GM19397 (cell line): Measurements from ENCODE around the gene KCNAB3.

ENCODE experiments used
- ATAC-seq: cut with Tn5 transposase; IDR thresholded peaks from one replicate; pipeline ENCODE4 v1.9.1; 2021; ENCODE audit warnings: mild to moderate bottlenecking, moderate library complexity; ENCODE audit not compliant: unreplicated experiment

KCNAB3 gene

DNA sequence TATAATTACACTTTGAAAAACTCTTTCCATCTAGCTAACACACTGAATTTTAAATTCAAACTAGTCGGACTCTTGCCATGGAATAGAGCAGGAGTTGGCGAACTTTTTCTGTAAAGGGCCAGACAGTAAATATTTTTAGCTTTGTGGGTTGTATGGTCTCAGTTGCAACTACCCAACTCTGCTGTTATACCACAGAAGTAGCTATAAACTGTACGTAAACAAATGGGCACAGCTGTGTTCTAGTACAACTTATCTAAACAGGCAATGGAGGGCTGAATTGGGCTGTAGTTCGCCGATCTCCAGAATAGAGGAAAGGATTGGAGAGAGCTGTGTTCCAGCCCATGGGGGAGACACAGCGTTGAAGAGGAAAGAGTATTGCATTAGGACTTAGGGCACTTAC, 11.1 kb upstream of the KCNAB3 start:
- ATAC-seq, result no peak

GRCh38 chr17:7940034-7940433, 10.4 kb upstream of the KCNAB3 start:
- no peak for ATAC-seq

GRCh38 chr17:7935859-7936258, 6.2 kb upstream of the KCNAB3 start:
- no peak for ATAC-seq

DNA sequence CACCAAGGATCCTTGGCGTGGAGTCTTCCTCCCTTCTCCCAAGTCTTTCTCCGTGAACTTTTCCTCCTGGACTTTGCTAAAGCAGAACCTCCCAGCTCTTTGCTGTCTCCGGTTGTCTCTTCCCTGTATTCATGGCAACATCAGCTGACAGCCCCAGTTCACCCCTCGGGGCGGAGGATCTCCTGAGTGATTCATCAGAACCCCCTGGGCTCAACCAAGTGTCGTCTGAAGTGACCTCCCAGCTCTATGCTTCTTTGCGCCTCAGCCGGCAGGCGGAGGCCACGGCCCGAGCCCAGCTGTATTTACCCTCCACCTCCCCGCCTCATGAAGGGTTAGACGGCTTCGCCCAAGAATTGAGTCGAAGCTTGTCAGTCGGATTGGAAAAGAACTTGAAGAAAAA, 3.3 kb upstream of the KCNAB3 start:
- ATAC-seq, result no peak

DNA sequence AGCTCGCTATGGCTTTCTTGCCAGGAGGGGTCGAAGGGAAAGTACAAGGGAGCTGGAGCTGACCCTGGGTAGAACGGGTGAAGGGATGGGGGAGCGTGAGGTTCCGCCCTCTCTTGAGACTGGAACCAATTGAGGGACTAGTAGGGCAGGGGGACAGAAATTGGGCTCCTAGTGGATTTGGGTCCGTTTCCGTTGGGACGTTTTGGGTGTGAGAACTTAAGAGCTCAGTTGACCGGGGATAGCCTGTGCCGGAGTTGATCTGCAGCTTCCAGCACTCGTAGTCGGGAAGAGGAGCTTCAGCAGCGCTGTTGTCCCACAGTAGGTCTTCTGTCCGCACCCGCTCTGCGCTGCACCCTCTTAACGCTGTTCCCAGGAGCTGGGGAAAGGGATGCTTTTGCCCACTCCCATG, 2.8 kb upstream of the KCNAB3 start:
- ATAC-seq, result no peak

GRCh38 chr17:7931709-7932482, 2.2 kb upstream of the KCNAB3 start, which contains the start of the genes CNTROB and TRAPPC1:
TSS of gene CNTROB (plus strand) at chr17:7932206. CDS start at chr17:7933080, 874 bp downstream.
TSS of gene TRAPPC1 (minus strand) at chr17:7931946. CDS start at chr17:7931829, 117 bp downstream.
- peak; percentile 97 for ATAC-seq

DNA sequence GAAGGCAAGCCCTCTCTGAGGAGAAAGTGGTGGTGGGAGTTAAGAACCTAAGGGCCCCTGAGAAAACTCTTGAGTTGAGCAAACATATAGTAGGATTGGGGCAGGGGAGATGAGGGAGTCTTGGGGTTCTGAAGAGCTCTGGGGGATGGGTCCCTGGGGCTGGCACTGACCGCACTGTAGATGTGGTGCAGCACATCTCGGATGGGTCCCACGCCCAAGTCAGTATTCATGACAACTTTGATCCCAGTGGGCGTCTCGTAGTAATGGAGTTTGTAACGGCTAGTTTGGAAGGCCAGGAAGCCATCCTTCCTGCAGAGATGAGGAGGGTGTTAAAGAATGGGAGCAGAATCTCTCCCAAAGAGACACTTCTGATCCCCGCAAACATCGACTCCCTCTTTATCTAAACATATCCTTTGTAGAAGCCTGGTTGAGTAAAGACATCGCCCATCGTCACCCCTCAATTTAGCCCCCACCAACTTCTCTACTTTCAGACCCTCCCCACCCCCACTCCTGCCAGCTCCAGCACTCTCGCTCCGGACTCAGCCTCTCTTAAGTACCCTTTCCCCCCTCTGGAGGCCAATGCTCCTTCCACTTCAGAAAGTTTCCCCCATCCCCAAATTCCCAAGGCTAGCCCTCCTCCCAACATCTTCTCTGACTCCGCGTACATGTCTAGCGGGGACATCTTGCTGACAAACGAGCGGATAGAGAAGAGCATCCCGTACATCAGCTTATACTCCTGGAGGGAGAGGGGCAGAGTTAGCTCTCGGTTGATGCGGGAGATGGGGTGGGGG, 1.4 kb upstream of the KCNAB3 start:
- ATAC-seq, result no peak

DNA sequence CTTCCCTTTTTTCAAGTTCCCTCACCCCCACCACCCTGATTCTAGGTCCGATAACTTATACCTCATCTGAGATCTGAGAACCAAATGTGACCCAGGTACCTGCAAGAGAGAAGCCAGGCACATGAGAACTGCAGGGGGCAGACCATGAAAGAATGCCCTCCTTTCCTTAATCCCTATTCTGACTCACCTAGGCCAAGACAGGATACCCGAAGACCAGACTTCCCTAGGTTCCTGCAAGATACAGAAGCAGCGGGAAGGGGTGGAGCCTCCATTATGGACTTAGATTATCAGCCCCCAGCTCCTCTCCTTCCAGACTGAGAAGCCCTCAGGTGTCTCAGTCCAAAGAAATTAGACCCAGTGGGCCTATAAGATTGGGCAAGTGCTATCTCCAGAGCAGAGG, 2.1 kb downstream of the KCNAB3 start:
- no peak for ATAC-seq

DNA sequence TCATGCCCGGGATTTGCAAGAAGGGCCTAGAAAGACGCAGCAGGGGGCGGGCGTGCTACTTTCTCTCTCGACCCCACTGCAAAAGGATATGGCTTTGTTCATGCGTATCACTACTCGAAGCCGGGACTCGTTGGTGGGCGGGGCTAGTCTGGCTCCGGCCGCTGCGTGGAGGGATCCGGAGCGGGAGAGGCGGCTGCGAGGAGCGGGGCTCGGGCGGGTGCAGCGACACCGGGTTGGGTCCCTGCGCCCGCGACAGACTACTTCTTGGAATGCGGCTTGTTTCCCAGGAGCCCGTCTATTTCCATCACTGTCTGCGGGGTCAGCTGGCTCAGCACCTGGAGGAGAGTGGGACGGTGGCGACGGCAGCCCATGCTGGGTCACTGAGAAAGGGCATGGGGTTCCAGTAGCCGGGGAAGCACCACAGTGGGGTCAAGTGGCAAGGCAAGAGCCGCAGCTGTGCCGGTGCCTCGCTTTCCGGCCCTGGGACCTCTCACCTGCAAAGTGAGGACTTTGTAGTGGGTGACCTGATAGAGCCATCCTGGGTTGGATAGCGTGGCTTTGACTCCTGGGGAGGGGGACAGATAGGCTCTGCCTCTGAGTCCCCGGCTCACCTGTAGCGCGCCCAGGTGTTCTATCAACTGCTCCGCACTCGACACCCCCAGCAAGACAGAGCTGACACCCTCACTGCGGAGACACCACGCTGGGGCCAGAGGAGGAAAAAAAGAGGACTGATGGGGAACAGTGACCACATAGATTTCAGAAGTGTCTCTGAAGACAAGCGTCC, 6.6 kb downstream of the KCNAB3 start:
- no peak for ATAC-seq

GRCh38 chr17:7922269-7922844, 7.3 kb downstream of the KCNAB3 start:
- ATAC-seq, result no peak

DNA sequence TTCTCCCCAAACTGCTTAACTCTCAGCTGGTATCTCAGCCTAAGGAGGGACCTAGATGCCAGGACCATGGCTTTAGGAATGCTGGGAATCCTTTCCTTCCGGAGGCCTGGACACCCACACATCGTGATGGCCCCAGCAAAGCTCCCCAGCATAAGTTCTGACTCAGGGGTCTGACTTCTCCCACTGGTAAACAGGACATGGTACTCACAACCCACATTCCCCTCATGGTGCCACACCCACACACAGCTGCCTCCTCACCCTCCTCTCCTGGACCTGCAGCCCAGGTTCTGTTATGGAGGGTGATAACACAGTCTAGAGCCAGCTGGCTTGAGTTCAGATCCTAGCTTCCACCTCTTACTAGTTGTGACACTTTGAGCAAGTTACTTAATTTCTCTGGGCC, 12.8 kb downstream of the KCNAB3 start:
- ATAC-seq, result no peak

- no peak for ATAC-seq
Observed at GRCh38 chr17:7916385-7916682, 13.3 kb downstream of the KCNAB3 start.

DNA sequence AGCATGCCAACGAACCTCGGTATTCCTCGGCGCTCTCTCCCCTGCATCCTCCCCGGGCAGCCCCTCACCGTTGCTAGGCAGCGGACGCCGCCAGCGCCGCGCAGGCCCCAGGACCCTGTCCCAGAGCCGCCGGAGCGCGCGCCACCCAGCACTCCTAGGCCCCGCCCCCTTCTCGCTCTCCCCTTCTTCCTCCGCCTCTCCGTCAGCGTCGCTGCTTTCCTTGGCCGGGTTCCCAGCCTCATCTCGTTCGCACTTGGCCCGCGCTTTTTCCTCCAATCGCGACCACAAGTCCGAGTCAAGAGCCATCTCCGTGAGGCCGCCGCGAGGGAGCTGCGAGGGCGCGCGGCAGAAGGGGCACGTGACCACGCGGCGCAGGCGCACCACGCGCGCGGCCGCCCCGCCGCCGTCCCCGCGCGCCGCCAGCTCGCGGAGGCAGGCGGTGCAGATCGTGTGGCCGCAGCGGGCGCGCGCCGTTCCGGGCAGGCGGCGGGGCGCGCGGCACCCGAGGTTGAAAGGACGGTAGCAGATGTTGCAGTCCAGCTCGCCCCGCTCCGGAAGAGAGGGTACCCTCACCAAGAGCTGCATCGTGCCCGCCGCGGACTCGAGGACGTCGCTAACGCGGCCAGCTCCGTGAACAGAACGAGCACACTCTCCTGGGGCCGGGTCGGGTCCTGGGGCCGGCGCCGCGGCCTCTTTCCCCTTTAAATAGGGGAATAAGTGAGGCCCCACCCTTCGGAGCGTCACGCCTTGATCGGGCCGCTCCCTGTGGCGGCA, 13.9 kb downstream of the KCNAB3 start, which contains the start of gene RNF227:
Gene RNF227, minus strand, starts transcription at position 679 of the 774 bp plus-strand sequence. Its CDS starts 94 bp downstream, at position 585.
- ATAC-seq, result peak; percentile 85

GRCh38 chr17:7915179-7915610, 14.5 kb downstream of the KCNAB3 start:
- ATAC-seq, result peak; percentile 21

DNA sequence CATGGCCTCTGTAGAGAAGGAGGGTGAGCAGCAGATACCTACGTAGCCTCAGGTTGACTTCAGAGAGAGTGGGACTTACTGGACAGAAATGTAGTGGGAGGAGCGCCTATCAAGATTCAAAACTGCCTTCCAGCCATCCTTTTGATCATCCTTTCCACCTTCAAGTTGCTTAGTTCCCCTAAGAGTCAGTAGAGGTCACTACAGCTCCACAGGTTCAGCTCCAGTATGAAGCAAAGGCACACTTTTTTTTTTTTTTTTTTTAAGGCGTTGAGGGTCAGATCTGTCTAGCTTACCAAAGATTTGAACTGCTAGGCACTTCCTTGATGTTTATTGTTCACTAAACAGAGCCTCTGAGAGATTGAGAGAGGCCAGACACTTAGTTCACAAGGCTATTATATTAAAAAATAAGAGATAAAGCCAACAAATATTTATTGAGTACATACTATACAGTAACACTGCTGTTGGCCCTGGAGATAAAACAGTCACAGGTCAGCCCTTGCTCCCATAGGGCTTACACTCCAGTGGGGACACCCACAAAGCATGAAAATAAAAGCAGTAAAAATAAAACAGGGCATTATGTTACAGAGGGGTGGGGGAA, 16.6 kb downstream of the KCNAB3 start:
- ATAC-seq, result no peak

DNA sequence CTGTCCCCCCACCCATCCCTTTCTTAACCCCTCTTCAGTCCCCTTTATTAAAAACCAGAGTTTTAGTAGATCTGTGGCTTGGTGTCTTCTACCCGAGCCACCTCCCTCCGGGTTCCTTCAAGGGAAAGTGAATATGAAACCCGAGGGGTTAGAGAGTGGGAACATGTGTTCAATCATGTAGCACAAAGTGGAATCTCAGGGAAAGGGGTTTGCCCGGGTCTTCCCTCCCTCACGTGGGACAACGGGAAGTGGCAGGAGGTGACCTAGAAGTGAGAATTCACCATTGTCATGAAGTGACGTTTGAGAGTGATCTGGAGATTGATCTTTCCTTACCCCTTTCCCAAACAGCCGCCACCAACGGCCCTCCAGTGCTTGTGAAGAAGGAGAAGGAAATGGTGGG, 18.5 kb downstream of the KCNAB3 start:
- ATAC-seq, result no peak

GRCh38 chr17:7910711-7911110, 18.9 kb downstream of the KCNAB3 start:
- no peak for ATAC-seq

DNA sequence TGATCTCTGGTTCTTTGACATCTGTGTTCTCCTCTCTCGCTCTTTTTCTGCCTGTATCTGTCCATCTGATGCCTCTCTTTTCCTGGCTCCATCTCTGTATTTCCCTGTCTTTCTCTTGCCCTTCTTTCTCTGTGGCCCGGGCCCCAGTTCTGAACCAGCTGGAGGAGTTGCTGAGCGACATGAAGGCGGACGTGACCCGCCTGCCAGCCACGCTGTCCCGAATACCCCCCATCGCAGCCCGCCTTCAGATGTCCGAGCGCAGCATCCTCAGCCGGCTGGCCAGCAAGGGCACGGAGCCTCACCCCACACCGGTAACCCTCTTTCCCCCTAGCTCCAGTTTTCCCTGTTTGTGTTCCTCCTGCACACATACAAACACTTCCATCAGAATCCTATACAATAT, 19.4 kb downstream of the KCNAB3 start:
- ATAC-seq, result no peak

DNA sequence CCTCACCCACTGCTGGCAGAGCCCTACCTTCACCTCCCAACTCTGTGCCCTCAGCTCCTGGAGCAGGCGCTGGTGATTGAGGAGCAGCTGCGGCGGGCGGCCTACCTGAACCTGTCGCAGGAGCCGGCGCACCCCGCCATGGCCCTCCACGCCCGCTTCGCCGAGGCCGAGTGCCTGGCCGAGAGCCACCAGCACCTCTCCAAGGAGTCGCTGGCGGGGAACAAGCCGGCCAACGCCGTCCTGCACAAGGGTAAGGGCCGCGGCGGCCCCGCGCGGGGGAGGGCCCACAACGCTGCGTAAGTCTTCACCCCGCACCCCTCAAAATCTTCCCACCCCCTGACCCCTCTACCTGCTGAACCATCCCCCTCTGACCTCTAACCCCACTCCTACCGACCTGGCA, 20.6 kb downstream of the KCNAB3 start:
- no peak for ATAC-seq
